Caco-2 (cell line): Measurements from ENCODE around the gene MAVS. TPM values are rescaled to one million over a fixed set of nuclear protein-coding genes. Genes with fewer than 3 reads are reported as not detected.

Experiments used
- BruUV-seq: library from RNA; stranded (reverse); fragments of 400-500 nt; replicated peaks from 2 replicates; lab custom pipeline; 2021; lab: Mats Ljungman, UMichigan
- CTCF ChIA-PET: fragments of 300-600 bp; sonication (Branson Sonifier 250); formaldehyde crosslinking; loops from one replicate; lab custom pipeline; 2022; ENCODE audit warnings: antibody characterized with exemption; lab: Charles Lee
- POLR2A ChIA-PET: fragments of 300-600 bp; sonication (Branson Sonifier 250); formaldehyde crosslinking; loops from one replicate; lab custom pipeline; 2022; ENCODE audit warnings: antibody characterized with exemption; lab: Charles Lee
- DNase-seq, 2 experiments: peaks; one replicate each; pipeline versions ENCODE4 v3.0.0 to v3.0.0-alpha.2; 2020 to 2022
- H3K27me3 ChIP-seq: replicated peaks from 2 replicates; pipeline ENCODE4 v1.6.0; 2011; ENCODE audit warnings: low read length; ENCODE audit not compliant: control insufficient read depth, insufficient read depth
- H3K36me3 ChIP-seq: 2 replicates; pipeline ENCODE4 v1.5.1; 2011; ENCODE audit warnings: low read length; ENCODE audit not compliant: control insufficient read depth, insufficient read depth
- H3K4me1 ChIP-seq: fragments of 250-450 bp; sonication (Bioruptor Pico); 2 replicates; pipeline ENCODE4 v1.5.1; 2020; ENCODE audit warnings: mild to moderate bottlenecking
- H3K4me3 ChIP-seq: 2 replicates; pipeline ENCODE4 v1.5.1; 2011; ENCODE audit warnings: low read depth, mild to moderate bottlenecking, control low read depth, low read length
- H3K9me3 ChIP-seq: fragments of 250-450 bp; sonication (Bioruptor Pico); 2 replicates; pipeline ENCODE4 v1.5.1; 2020; ENCODE audit warnings: mild to moderate bottlenecking, moderate library complexity
- H3K27ac Mint-ChIP-seq: one replicate; pipeline ENCODE4 v1.8.0; 2022; ENCODE audit warnings: mixed read lengths; ENCODE audit not compliant: unreplicated experiment
- H3K27me3 Mint-ChIP-seq: one replicate; pipeline ENCODE4 v1.8.0; 2022; ENCODE audit warnings: mixed read lengths; ENCODE audit not compliant: insufficient read depth, unreplicated experiment
- H3K36me3 Mint-ChIP-seq: one replicate; pipeline ENCODE4 v1.8.0; 2022; ENCODE audit warnings: mild to moderate bottlenecking, mixed read lengths; ENCODE audit not compliant: insufficient read depth, unreplicated experiment
- H3K4me1 Mint-ChIP-seq: one replicate; pipeline ENCODE4 v1.8.0; 2022; ENCODE audit warnings: low read depth, mixed read lengths; ENCODE audit not compliant: unreplicated experiment
- H3K4me3 Mint-ChIP-seq: one replicate; pipeline ENCODE4 v1.8.0; 2022; ENCODE audit warnings: mild to moderate bottlenecking, moderate library complexity, mixed read lengths; ENCODE audit not compliant: unreplicated experiment
- H3K9me3 Mint-ChIP-seq: one replicate; pipeline ENCODE4 v1.8.0; 2022; ENCODE audit warnings: mixed read lengths; ENCODE audit not compliant: unreplicated experiment
- intact Hi-C: fragments of 100-400 bp; cut with micrococcal nuclease; formaldehyde crosslinking; loops from one replicate; pipeline ENCODE4 v1.10.0; 2022; ENCODE audit not compliant: unreplicated experiment
- total RNA-seq: library from RNA; stranded (reverse); gene quantifications from 2 replicates; pipeline ENCODE4 v1.2.3, GENCODE V29; 2022
- TF ChIP-seq, protein P1 (sequence below), 2 experiments: fragments of 200-600 bp in 1 of 2; IDR thresholded peaks; 1 replicate in 1 of 2; 2 replicates in 1 of 2; pipeline versions ENCODE4 v1.5.1 to v1.8.0; 2011 to 2022; ENCODE audit warnings: antibody characterized with exemption in 1 of 2, control low read depth in 1 of 2, inconsistent platforms in 1 of 2, low read depth in 1 of 2, low read length in 1 of 2, mild to moderate bottlenecking in 1 of 2, moderate library complexity in 1 of 2; ENCODE audit not compliant: insufficient read depth in 1 of 2, severe bottlenecking in 1 of 2, unreplicated experiment in 1 of 2

The MAVS gene
- total RNA-seq, 1 experiment from 2014 or later: 56.4 TPM

DNA sequence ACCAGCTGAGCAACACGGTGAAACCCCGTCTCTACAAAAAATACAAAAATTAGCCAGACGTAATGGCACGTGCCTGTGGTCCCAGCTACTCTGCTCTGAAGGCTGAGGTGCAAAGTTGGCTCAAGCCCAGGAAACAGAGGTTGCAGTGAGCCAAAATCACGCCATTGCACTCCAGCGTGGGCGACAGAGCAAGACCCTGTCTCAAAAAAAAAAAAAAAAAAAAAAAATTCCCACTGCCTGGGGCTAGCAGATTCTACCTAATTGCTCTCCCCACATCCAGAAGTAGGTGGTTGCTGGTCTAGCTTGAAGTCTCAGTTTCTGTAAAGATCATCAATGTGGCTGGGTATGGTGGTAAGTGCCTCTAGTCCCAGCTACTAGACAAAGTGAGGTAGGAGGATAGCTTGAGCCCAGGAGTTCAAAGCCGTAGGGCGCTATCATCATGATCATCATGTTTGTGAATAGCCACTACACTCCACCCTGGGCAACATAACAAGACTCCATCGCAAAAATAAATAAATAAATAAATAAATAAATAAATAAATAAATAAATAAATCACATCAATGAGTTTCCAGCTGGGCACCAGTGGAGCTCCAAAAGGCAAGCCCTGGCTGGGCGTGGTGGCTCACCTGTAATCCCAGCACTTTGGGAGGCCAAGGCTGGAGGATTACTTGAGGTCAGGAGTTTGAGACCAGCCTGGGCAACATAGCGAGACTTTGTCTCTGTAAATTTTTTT lies 32.6 kb upstream of the MAVS start:
- ChIA-PET POLR2A (no interaction called here), CTCF (interaction anchor here (0.7 kb wide), 1 partner anchor 27 kb away, joined by 3 read pairs; the partner anchor contains the start of gene CENPB)
- peaks cover 19% of the 10 kb centered on the region for H3K36me3 Mint-ChIP-seq
- no peak overlapping the region for H3K4me3 Mint-ChIP-seq
- no peak overlapping the region for H3K27ac Mint-ChIP-seq
- Histone ChIP-seq H3K4me3 (no peak overlapping the region), H3K27me3 (no peaks in the 10 kb centered on the region), H3K9me3 (no peaks in the 10 kb centered on the region), H3K4me1 (peaks cover 18% of the 10 kb centered on the region), H3K36me3 (no peaks in the 10 kb centered on the region)
- H3K9me3 Mint-ChIP-seq: no peaks in the 10 kb centered on the region
- BruUV-seq: no TSS peak
- intact Hi-C loops: no loop called here
- no peak for DNase-seq
- H3K4me1 Mint-ChIP-seq: no peaks in the 10 kb centered on the region
- TF ChIP-seq, protein P1, sequence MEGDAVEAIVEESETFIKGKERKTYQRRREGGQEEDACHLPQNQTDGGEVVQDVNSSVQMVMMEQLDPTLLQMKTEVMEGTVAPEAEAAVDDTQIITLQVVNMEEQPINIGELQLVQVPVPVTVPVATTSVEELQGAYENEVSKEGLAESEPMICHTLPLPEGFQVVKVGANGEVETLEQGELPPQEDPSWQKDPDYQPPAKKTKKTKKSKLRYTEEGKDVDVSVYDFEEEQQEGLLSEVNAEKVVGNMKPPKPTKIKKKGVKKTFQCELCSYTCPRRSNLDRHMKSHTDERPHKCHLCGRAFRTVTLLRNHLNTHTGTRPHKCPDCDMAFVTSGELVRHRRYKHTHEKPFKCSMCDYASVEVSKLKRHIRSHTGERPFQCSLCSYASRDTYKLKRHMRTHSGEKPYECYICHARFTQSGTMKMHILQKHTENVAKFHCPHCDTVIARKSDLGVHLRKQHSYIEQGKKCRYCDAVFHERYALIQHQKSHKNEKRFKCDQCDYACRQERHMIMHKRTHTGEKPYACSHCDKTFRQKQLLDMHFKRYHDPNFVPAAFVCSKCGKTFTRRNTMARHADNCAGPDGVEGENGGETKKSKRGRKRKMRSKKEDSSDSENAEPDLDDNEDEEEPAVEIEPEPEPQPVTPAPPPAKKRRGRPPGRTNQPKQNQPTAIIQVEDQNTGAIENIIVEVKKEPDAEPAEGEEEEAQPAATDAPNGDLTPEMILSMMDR (IDR thresholded peaks at IDR 0.05; ENCODE audit: insufficient read depth in 1 of 2, low read depth in 1 of 2, low read length in 1 of 2, severe bottlenecking in 1 of 2, unreplicated experiment in 1 of 2): no peak
- H3K27me3 Mint-ChIP-seq: no peaks in the 10 kb centered on the region

DNA sequence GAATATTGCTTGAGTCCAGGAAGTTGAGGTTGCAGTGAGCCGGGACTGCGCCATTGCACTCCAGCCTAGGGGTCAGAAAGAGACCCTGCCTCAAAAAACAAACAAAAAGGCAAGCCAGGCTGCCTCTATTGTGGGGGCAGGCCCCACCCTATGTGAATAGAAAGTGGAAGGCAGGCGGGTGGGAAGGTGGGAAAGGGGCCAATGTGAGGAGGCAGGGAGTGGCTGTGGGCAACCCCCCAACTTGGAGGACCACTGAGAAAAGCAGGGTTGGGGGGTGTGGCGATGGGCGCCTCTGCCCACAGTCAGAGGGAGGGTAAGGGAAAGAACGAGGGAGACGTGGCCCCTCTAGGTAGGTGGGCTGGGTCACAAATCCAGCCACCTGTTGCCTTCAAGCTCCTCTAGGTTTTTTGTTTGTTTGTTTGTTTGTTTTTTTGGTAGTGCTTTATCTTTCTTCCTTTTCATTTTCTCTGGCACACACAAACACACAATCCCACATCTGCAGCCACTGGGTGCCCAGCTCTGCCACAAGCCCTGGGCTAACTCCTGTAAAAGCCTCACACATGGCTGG lies 31.6 kb upstream of the MAVS start:
- Mint-ChIP-seq H3K27me3 (no peaks in the 10 kb centered on the region), H3K4me3 (no peak overlapping the region), H3K27ac (no peak overlapping the region), H3K4me1 (no peaks in the 10 kb centered on the region), H3K36me3 (peaks cover 19% of the 10 kb centered on the region), H3K9me3 (no peaks in the 10 kb centered on the region)
- Histone ChIP-seq H3K4me1 (peaks cover 24% of the 10 kb centered on the region), H3K36me3 (no peaks in the 10 kb centered on the region), H3K27me3 (no peaks in the 10 kb centered on the region), H3K9me3 (no peaks in the 10 kb centered on the region), H3K4me3 (no peak overlapping the region)
- TF ChIP-seq, protein P1 (IDR thresholded peaks at IDR 0.05; ENCODE audit: insufficient read depth in 1 of 2, low read depth in 1 of 2, low read length in 1 of 2, severe bottlenecking in 1 of 2, unreplicated experiment in 1 of 2): no peak
- no peak for DNase-seq
- intact Hi-C loops: no loop called here
- ChIA-PET POLR2A (no interaction called here), CTCF (no interaction called here)
- BruUV-seq: no TSS peak

- ChIA-PET POLR2A (no interaction called here), CTCF (no interaction called here)
- H3K4me3 ChIP-seq: no peak overlapping the region
- no peaks in the 10 kb centered on the region for H3K9me3 ChIP-seq
- Mint-ChIP-seq H3K36me3 (peaks cover 26% of the 10 kb centered on the region), H3K27me3 (no peaks in the 10 kb centered on the region), H3K4me1 (no peaks in the 10 kb centered on the region), H3K9me3 (no peaks in the 10 kb centered on the region), H3K27ac (no peak overlapping the region), H3K4me3 (no peak overlapping the region)
- intact Hi-C loops: no loop called here
- H3K4me1 ChIP-seq: peaks cover 24% of the 10 kb centered on the region
- TF ChIP-seq, protein P1 (IDR thresholded peaks at IDR 0.05; ENCODE audit: insufficient read depth in 1 of 2, low read depth in 1 of 2, low read length in 1 of 2, severe bottlenecking in 1 of 2, unreplicated experiment in 1 of 2): no peak
- DNase-seq: no peak
- H3K27me3 ChIP-seq: no peaks in the 10 kb centered on the region
- BruUV-seq: no TSS peak
- no peaks in the 10 kb centered on the region for H3K36me3 ChIP-seq
Measured at GRCh38 chr20:3815703-3816315, 30.8 kb upstream of the MAVS start.
